ENCODE results near the gene VSIG2. TPM values are rescaled to one million over a fixed set of nuclear protein-coding genes. Genes with fewer than 3 reads are reported as not detected.
A peak's percentile ranks its signal among the peaks of the same experiment; 100 is the strongest.
"Not testable (repeated sequence)": the region's sequence is repeated elsewhere in the genome, so short reads cannot be mapped to it uniquely, and the experiment has no call there.

VSIG2 gene
- total RNA-seq, 4 donors from 2014 or later, result 1.5 to 2.4 TPM; not detected in 2

DNA sequence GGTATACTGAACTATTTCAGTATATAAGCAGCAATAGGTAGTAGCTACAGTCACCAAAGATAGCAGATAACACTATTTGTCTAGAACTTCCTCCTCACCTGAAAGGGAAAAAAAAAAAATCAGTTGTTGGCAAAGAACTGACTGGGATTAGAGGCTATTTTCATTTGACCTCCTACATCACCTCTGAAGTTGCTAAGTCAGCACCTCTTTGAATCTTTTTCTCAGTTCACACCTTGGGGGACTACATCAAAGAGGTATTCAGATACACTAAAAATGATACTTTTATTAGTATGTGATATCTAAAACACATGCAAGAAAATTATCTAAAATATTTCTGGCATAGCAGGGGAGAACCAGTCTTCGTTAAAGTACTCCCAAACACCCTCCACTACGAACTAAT, 32.0 kb upstream of the VSIG2 start:
- no peaks in the 10 kb centered on the region for H3K4me1 ChIP-seq
- H3K4me3 ChIP-seq, result no peak overlapping the region
- H3K36me3 ChIP-seq, result peaks cover 0 to 4% (median 0%) of the 10 kb centered on the region in 3 donors
- no peak for TF ChIP-seq EP300 (IDR thresholded peaks at IDR 0.05)
- TF ChIP-seq, protein P1, sequence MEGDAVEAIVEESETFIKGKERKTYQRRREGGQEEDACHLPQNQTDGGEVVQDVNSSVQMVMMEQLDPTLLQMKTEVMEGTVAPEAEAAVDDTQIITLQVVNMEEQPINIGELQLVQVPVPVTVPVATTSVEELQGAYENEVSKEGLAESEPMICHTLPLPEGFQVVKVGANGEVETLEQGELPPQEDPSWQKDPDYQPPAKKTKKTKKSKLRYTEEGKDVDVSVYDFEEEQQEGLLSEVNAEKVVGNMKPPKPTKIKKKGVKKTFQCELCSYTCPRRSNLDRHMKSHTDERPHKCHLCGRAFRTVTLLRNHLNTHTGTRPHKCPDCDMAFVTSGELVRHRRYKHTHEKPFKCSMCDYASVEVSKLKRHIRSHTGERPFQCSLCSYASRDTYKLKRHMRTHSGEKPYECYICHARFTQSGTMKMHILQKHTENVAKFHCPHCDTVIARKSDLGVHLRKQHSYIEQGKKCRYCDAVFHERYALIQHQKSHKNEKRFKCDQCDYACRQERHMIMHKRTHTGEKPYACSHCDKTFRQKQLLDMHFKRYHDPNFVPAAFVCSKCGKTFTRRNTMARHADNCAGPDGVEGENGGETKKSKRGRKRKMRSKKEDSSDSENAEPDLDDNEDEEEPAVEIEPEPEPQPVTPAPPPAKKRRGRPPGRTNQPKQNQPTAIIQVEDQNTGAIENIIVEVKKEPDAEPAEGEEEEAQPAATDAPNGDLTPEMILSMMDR (IDR thresholded peaks at IDR 0.05), result no peak
- TF ChIP-seq POLR2A (IDR thresholded peaks at IDR 0.05), result no peak
- H3K9me3 ChIP-seq, result no peaks in the 10 kb centered on the region
- no peak for DNase-seq (ENCODE audit: low spot score in 2 of 2)
- no peaks in the 10 kb centered on the region for H3K27me3 ChIP-seq
- H3K27ac ChIP-seq, result no peak overlapping the region
- WGBS, 2 donors, result 93% methylated on average over 2 of the region's 2 CpGs

DNA sequence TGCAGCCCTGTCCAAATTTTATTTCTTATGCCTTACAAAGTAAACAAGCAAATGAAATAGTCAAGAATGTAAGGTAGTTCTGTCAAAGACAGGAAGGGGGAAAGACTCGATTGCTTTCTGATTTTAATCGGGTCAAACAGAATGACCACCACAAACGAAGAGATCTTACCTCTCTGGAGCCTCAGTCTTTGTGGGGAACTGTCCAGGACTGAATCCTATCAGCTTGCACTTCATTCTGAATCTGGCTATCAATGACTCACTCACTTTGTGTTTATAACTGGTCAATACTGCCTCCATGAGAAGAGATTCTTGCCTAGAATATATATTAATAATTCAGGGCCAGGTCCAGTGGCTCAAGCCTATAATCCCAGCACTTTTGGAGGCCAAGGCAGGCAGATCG, 30.9 kb upstream of the VSIG2 start:
- no peak overlapping the region for H3K27ac ChIP-seq

DNA sequence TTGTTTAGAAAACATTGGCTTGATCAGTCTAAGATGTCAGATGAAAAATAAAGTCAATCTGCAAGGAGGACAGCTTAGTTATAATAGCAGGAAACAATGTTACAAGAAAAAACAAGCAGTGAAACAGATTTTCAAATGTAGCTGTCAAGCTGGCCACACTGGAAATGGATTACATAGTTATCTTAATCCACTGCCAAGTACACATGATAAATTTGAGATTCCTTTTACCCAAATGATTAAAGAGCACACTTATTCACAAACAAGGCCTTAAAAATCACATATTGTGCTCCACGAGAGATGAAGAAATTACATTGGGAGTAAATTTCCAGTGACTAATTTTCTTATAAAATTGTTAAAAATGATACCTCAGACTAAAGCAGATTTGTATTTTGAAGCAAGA, 27.5 kb upstream of the VSIG2 start:
- no peaks in the 10 kb centered on the region for H3K27me3 ChIP-seq
- no peaks in the 10 kb centered on the region for H3K9me3 ChIP-seq
- WGBS, 2 donors, result 68 to 69% methylated on average over 1 of the region's 1 CpG
- H3K4me3 ChIP-seq, result no peak overlapping the region
- peaks cover 0 to 13% (median 0%) of the 10 kb centered on the region in 3 donors for H3K36me3 ChIP-seq
- no peak overlapping the region for H3K27ac ChIP-seq
- H3K4me1 ChIP-seq, result no peaks in the 10 kb centered on the region
- TF ChIP-seq POLR2A (IDR thresholded peaks at IDR 0.05) (no peak), EP300 (IDR thresholded peaks at IDR 0.05) (no peak)
- TF ChIP-seq, protein P1 (IDR thresholded peaks at IDR 0.05), result no peak
- DNase-seq (ENCODE audit: low spot score in 2 of 2), result no peak

More for the DNA sequence above, 30.9 kb upstream of the VSIG2 start:
- Histone ChIP-seq H3K27me3 (no peaks in the 10 kb centered on the region), H3K36me3 (peaks cover 0 to 11% (median 0%) of the 10 kb centered on the region in 3 donors), H3K4me1 (no peaks in the 10 kb centered on the region), H3K4me3 (no peak overlapping the region), H3K9me3 (no peaks in the 10 kb centered on the region)
- no peak for TF ChIP-seq POLR2A (IDR thresholded peaks at IDR 0.05)
- TF ChIP-seq, protein P1 (IDR thresholded peaks at IDR 0.05), result no peak
- 92 to 93% methylated on average over 4 of the region's 4 CpGs for WGBS, 2 donors
- DNase-seq (ENCODE audit: low spot score in 2 of 2), result no peak

DNA sequence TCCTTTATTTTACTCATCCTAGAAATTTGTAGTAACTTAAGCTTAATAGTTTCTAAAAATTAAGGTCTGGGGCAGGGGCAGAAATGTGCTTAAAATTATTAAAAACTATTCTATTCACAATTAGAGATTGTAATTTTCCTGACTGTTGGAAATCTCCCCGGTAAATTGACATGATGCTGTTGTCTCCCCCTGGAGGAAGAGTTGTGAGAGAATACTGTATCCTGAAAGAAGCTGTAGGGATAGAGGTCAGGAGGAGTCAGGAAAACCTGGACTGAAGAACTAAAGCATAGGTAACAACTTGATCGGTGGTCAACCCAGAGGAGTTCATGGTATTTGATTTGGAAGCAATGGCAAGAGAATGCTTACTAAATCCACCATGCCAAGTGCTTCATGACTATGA, 26.2 kb upstream of the VSIG2 start:
- H3K27ac ChIP-seq, result no peak overlapping the region
- no peak for DNase-seq (ENCODE audit: low spot score in 2 of 2)
- WGBS, 2 donors, result 86 to 90% methylated on average over 2 of the region's 2 CpGs

DNA sequence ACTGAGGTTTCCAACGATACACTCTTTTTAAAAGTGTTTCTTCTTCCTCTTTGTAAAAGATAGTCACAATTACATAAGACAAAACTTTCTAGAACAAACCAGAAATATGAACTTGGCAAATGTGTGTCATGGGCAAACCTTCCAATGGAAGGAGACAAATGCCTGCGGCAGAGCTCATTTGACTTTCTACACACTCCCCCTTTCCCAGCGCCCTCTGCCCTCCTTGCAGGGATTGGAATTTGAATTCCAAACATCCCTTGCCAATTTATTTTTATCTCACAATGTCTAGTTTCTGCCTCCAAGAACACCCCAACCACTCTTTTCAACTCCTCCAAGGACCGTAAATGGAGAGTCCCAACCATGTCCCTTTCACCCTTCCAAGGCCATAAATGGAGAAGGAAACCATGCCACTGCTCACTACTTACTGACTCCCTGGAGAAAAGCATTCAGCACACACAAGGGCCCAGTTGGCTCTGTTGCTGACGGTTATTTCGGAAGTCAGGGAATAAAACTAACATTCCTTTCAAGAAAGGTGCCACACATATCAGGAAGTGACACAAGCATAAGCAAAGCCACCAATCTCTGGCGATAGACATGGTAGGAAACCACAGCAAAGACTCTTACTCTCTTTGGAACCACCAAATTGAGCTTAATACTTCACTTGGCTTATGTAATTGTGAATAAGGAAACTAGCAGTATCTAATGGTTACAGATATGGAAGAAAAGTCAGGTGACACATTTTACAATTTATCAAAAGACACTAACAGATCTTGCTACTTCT, 25.0 kb upstream of the VSIG2 start:
- Histone ChIP-seq H3K27ac (peak overlapping the region in 1 of 4 donors; percentile 28), H3K9me3 (no peaks in the 10 kb centered on the region), H3K4me1 (no peaks in the 10 kb centered on the region), H3K4me3 (no peak overlapping the region), H3K27me3 (no peaks in the 10 kb centered on the region), H3K36me3 (peaks cover 0 to 26% (median 0%) of the 10 kb centered on the region in 3 donors)
- DNase-seq (ENCODE audit: low spot score in 2 of 2), result no peak
- TF ChIP-seq, protein P1 (IDR thresholded peaks at IDR 0.05), result no peak
- TF ChIP-seq POLR2A (IDR thresholded peaks at IDR 0.05) (no peak), EP300 (IDR thresholded peaks at IDR 0.05) (no peak)
- 72 to 74% methylated on average over 7 of the region's 7 CpGs for WGBS, 2 donors

More for the DNA sequence above, 26.2 kb upstream of the VSIG2 start:
- no peaks in the 10 kb centered on the region for H3K27me3 ChIP-seq
- H3K36me3 ChIP-seq, result peaks cover 0 to 20% (median 0%) of the 10 kb centered on the region in 3 donors
- H3K4me1 ChIP-seq, result no peaks in the 10 kb centered on the region
- H3K4me3 ChIP-seq, result no peak overlapping the region
- TF ChIP-seq EP300 (IDR thresholded peaks at IDR 0.05), result no peak
- TF ChIP-seq, protein P1 (IDR thresholded peaks at IDR 0.05), result no peak
- TF ChIP-seq POLR2A (IDR thresholded peaks at IDR 0.05), result no peak
- no peaks in the 10 kb centered on the region for H3K9me3 ChIP-seq

DNA sequence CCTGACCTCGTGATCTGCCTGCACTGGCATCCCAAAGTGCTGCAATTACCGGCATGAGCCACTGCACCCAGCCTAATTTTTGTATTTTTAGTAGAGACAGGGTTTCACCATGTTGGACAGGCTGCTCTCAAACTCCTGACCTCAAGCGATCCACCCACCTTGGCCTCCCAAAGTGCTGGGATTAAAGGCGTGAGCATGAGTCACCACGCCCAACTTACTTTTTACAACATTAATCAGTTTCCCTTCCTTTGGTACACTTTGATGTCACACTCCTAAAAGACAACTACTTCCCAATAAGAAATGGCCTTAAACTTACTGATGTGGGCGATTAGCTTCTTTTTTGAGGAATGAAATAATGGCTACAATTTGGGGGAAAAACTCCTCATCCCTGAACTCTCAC, 18.9 kb upstream of the VSIG2 start:
- not testable (repeated sequence) for H3K4me1 ChIP-seq; DNase-seq (ENCODE audit: low spot score in 2 of 2); H3K27ac ChIP-seq; H3K4me3 ChIP-seq; H3K27me3 ChIP-seq; H3K9me3 ChIP-seq
- peaks cover 0 to 61% (median 6%) of the 10 kb centered on the region in 3 donors for H3K36me3 ChIP-seq
- WGBS, 2 donors, result 96 to 99% methylated on average over 6 of the region's 6 CpGs
